Measurements from ENCODE around the gene PMS1.

Gene PMS1

GRCh38 chr2:189848276-189848675 lies 64.0 kb downstream of the PMS1 start:
- no peak overlapping the region for H3K4me3 ChIP-seq (ENCODE audit: low read depth, low read length)

GRCh38 chr2:189849550-189849949 lies 65.3 kb downstream of the PMS1 start:
- no peak for DNase-seq (ENCODE audit: low read depth)
- H3K4me3 ChIP-seq (ENCODE audit: low read depth, low read length) = no peak overlapping the region
- TF ChIP-seq MAX (IDR thresholded peaks at IDR 0.05; ENCODE audit: low read depth, low read length) (no peak), POLR2A (IDR thresholded peaks at IDR 0.05; ENCODE audit: extremely low read depth, insufficient read length) (no peak), CTCF (IDR thresholded peaks at IDR 0.05; ENCODE audit: low read depth, low read length) (no peak), MYC (IDR thresholded peaks at IDR 0.05; ENCODE audit: low read depth, low read length) (no peak)

More at GRCh38 chr2:189848276-189848675, 64.0 kb downstream of the PMS1 start:
- TF ChIP-seq POLR2A (IDR thresholded peaks at IDR 0.05; ENCODE audit: extremely low read depth, insufficient read length) (no peak), MYC (IDR thresholded peaks at IDR 0.05; ENCODE audit: low read depth, low read length) (no peak), MAX (IDR thresholded peaks at IDR 0.05; ENCODE audit: low read depth, low read length) (no peak)
- no peak for DNase-seq (ENCODE audit: low read depth)

- TF ChIP-seq MYC (IDR thresholded peaks at IDR 0.05; ENCODE audit: low read depth, low read length) = no peak
- no peak for TF ChIP-seq MAX (IDR thresholded peaks at IDR 0.05; ENCODE audit: low read depth, low read length)
- no peak for TF ChIP-seq POLR2A (IDR thresholded peaks at IDR 0.05; ENCODE audit: extremely low read depth, insufficient read length)
- TF ChIP-seq CTCF (IDR thresholded peaks at IDR 0.05; ENCODE audit: low read depth, low read length) = no peak
- no peak for DNase-seq (ENCODE audit: low read depth)
Measured at GRCh38 chr2:189851174-189851826, 67.0 kb downstream of the PMS1 start.

GRCh38 chr2:189854187-189854586 lies 69.9 kb downstream of the PMS1 start:
- TF ChIP-seq MYC (IDR thresholded peaks at IDR 0.05; ENCODE audit: low read depth, low read length) = no peak
- no peak overlapping the region for H3K4me3 ChIP-seq (ENCODE audit: low read depth, low read length)
- no peak for DNase-seq (ENCODE audit: low read depth)

More at GRCh38 chr2:189851174-189851826, 67.0 kb downstream of the PMS1 start:
- no peak overlapping the region for H3K4me3 ChIP-seq (ENCODE audit: low read depth, low read length)

- no peak for TF ChIP-seq MYC (IDR thresholded peaks at IDR 0.05; ENCODE audit: low read depth, low read length)
- TF ChIP-seq MAX (IDR thresholded peaks at IDR 0.05; ENCODE audit: low read depth, low read length) = no peak
- TF ChIP-seq CTCF (IDR thresholded peaks at IDR 0.05; ENCODE audit: low read depth, low read length) = no peak
- no peak for TF ChIP-seq POLR2A (IDR thresholded peaks at IDR 0.05; ENCODE audit: extremely low read depth, insufficient read length)
- DNase-seq (ENCODE audit: low read depth) = no peak
- no peak overlapping the region for H3K4me3 ChIP-seq (ENCODE audit: low read depth, low read length)
Measured at GRCh38 chr2:189854940-189855339, 70.7 kb downstream of the PMS1 start.

GRCh38 chr2:189858291-189858690 lies 74.0 kb downstream of the PMS1 start:
- H3K4me3 ChIP-seq (ENCODE audit: low read depth, low read length) = no peak overlapping the region
- no peak for DNase-seq (ENCODE audit: low read depth)
- TF ChIP-seq MAX (IDR thresholded peaks at IDR 0.05; ENCODE audit: low read depth, low read length) (no peak), MYC (IDR thresholded peaks at IDR 0.05; ENCODE audit: low read depth, low read length) (no peak), POLR2A (IDR thresholded peaks at IDR 0.05; ENCODE audit: extremely low read depth, insufficient read length) (no peak), CTCF (IDR thresholded peaks at IDR 0.05; ENCODE audit: low read depth, low read length) (no peak)

Data from NB4 (cell line).